T-cell (primary cell): ENCODE results near the gene CFDP1. TPM values are rescaled to one million over a fixed set of nuclear protein-coding genes. Genes with fewer than 3 reads are reported as not detected.

ENCODE experiments used
- ATAC-seq, 4 experiments: fragments of 200-7000 bp in 3 of 4; fragments of 150-1000 bp in 1 of 4; cut with Tn5 transposase; replicated peaks in 1 of 4; 1 replicate in 3 of 4; 2 replicates in 1 of 4; pipeline ENCODE4 v1.10.0; 2021; ENCODE audit warnings: moderate library complexity in 3 of 4, mild to moderate bottlenecking in 2 of 4, moderate number of reproducible peaks in 1 of 4
- CTCF ChIA-PET, 2 donors: fragments of 300-600 bp; sonication (Branson Sonifier 250); formaldehyde crosslinking; loops; one replicate each; lab custom pipeline; 2022; ENCODE audit warnings: antibody characterized with exemption in 2 of 2; lab: Charles Lee
- POLR2A ChIA-PET, 2 donors: fragments of 300-600 bp; sonication (Branson Sonifier 250); formaldehyde crosslinking; loops; one replicate each; lab custom pipeline; 2022; ENCODE audit warnings: antibody characterized with exemption in 2 of 2; lab: Charles Lee
- DNase-seq, 35 experiments: peaks; one replicate each; pipeline versions ENCODE4 v3.0.0 to v3.0.0-alpha.2; 2013 to 2023
- H3K27ac ChIP-seq: one replicate; pipeline ENCODE4 v1.5.1; 2013; ENCODE audit warnings: low read length
- H3K27me3 ChIP-seq, 2 experiments: replicated peaks in 1 of 2; 1 replicate in 1 of 2; 2 replicates in 1 of 2; pipeline versions ENCODE4 v1.6.1 to v1.7.0; 2013; ENCODE audit warnings: low read length in 1 of 2, mixed read lengths in 1 of 2; ENCODE audit not compliant: control insufficient read depth in 2 of 2, insufficient read depth in 2 of 2; ENCODE audit errors: extremely low read depth in 1 of 2
- H3K36me3 ChIP-seq, 2 donors: 1 replicate in 1 of 2; 2 replicates in 1 of 2; pipeline versions ENCODE4 v1.6.1 to v1.7.0; 2013; ENCODE audit warnings: low read length in 1 of 2; ENCODE audit not compliant: control insufficient read depth in 2 of 2, insufficient read depth in 1 of 2; ENCODE audit errors: extremely low read depth in 1 of 2
- H3K4me1 ChIP-seq, 2 experiments: 1 replicate in 1 of 2; 2 replicates in 1 of 2; pipeline versions ENCODE4 v1.6.1 to v1.7.0; 2013; ENCODE audit warnings: low read length in 2 of 2, mixed read lengths in 1 of 2; ENCODE audit not compliant: insufficient read depth in 2 of 2, control insufficient read depth in 1 of 2; ENCODE audit errors: extremely low read depth in 1 of 2
- H3K4me3 ChIP-seq, 2 donors: 1 replicate in 1 of 2; 2 replicates in 1 of 2; pipeline versions ENCODE4 v1.5.1 to v1.7.0; 2013; ENCODE audit warnings: mild to moderate bottlenecking in 2 of 2, low read length in 1 of 2, moderate library complexity in 1 of 2; ENCODE audit not compliant: control insufficient read depth in 1 of 2; ENCODE audit errors: extremely low read depth in 1 of 2
- H3K9me3 ChIP-seq: 2 replicates; pipeline ENCODE4 v1.7.0; 2013
- H3K27ac Mint-ChIP-seq, 2 donors: one replicate each; pipeline ENCODE4 v1.8.0; 2020 to 2021; ENCODE audit warnings: mild to moderate bottlenecking in 2 of 2, mixed read lengths in 2 of 2
- H3K27me3 Mint-ChIP-seq, 2 donors: one replicate each; pipeline ENCODE4 v1.8.0; 2021 to 2022; ENCODE audit warnings: mixed read lengths in 2 of 2
- H3K36me3 Mint-ChIP-seq: one replicate; pipeline ENCODE4 v1.8.0; 2021; ENCODE audit warnings: mixed read lengths
- H3K4me1 Mint-ChIP-seq, 3 donors: one replicate each; pipeline ENCODE4 v1.8.0; 2020 to 2022; ENCODE audit warnings: mixed read lengths in 3 of 3, mild to moderate bottlenecking in 1 of 3
- H3K4me3 Mint-ChIP-seq, 3 donors: one replicate each; pipeline ENCODE4 v1.8.0; 2020 to 2022; ENCODE audit warnings: mild to moderate bottlenecking in 3 of 3, mixed read lengths in 3 of 3, moderate library complexity in 3 of 3
- H3K9me3 Mint-ChIP-seq, 3 donors: one replicate each; pipeline ENCODE4 v1.8.0; 2020 to 2022; ENCODE audit warnings: mixed read lengths in 3 of 3
- WGBS: methylation state at CpG from one replicate; pipeline ENCODE4 v1.1.5; 2013; ENCODE audit warnings: missing lambda C conversion rate; ENCODE audit not compliant: insufficient coverage; 5-methylcytosine and 5-hydroxymethylcytosine counted together
- total RNA-seq, 35 experiments: library from RNA in 6 of 35; stranded (reverse) in 6 of 35; fragments of 120-200 nt in 1 of 35; gene quantifications; one replicate each; pipeline versions ENCODE4 v1.2.1 to v1.2.4 and lab custom pipeline; 2013 to 2026

Gene CFDP1
- total RNA-seq, 5 donors from 2014 or later (not counting 1 experiment from before 2014, with no cell fraction given): 30.8 to 36.5 (median 34.2) TPM

DNA sequence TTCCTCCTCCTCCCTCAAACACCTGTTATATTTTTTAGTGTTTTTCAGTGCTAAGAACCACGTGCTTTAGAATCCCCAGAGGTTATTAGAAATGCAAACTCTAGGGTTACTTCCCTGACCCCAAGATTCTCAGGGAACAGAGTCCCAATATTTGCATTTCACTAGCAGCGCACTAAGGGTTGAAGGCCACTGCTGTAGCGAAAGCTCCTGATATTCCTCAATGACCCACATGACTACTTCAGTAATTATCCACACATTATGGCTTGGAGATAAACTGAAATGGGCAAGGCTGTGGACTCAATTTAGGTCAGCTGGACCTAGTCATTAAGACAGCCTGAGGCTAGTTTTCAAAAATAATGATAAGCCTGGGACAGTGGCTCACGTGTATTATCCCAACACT is 103.4 kb downstream of the CFDP1 start:
- ATAC-seq: no peak
- no peak overlapping the region for H3K27ac ChIP-seq
- CTCF ChIA-PET: no interaction called here
- H3K36me3 ChIP-seq: no peaks in the 10 kb centered on the region
- H3K4me1 ChIP-seq: peaks cover 17 to 24% of the 10 kb centered on the region in 2 experiments
- no peak overlapping the region for H3K4me3 ChIP-seq
- Mint-ChIP-seq H3K27ac (no peak overlapping the region), H3K4me3 (no peak overlapping the region), H3K36me3 (peaks cover 17% of the 10 kb centered on the region), H3K9me3 (no peaks in the 10 kb centered on the region), H3K4me1 (peaks cover 37 to 43% (median 39%) of the 10 kb centered on the region in 3 donors), H3K27me3 (no peaks in the 10 kb centered on the region)
- POLR2A ChIA-PET: interaction anchor here in 1 of 2 donors (0.6 kb wide), 1 partner anchor 33 kb away, joined by 4 read pairs; no protein-coding TSS in a partner anchor
- H3K27me3 ChIP-seq: no peaks in the 10 kb centered on the region
- WGBS: 63% methylated on average over 2 of the region's 4 CpGs
- H3K9me3 ChIP-seq: no peaks in the 10 kb centered on the region
- DNase-seq: no peak

DNA sequence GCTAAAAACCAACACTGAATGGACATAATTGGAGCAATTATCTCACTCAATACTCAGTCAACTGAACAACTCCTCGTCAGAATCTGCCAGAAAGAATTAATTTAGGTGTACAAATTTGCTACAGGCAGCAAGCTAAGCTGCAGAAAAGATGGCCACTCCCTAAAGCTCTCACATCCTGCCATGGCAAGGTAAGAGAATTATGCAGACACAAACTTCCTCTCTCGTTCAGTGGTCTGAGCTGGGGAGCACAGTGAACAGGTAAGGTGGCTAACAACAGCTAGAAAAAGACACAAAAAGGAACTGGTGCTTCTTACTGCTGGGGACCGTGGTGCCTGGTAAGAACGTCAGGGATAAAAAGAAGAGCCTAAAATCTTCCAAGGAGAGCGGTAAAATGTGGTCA is 107.0 kb downstream of the CFDP1 start:
- H3K4me3 Mint-ChIP-seq: peak overlapping the region in 1 of 3 donors; percentile 55
- H3K36me3 ChIP-seq: no peaks in the 10 kb centered on the region
- H3K27ac ChIP-seq: no peak overlapping the region
- H3K27me3 Mint-ChIP-seq: no peaks in the 10 kb centered on the region
- H3K4me1 ChIP-seq: peaks cover 7 to 27% of the 10 kb centered on the region in 2 experiments
- DNase-seq: peak in 11 of 35 experiments; percentile 1 to 29 (median 8)
- peak; percentile 73 to 99 (median 86) for ATAC-seq
- CTCF ChIA-PET: no interaction called here
- 47% methylated on average over 3 of the region's 5 CpGs for WGBS
- H3K27ac Mint-ChIP-seq: peak overlapping the region; percentile 86 to 89
- H3K36me3 Mint-ChIP-seq: peaks cover 15% of the 10 kb centered on the region
- H3K27me3 ChIP-seq: no peaks in the 10 kb centered on the region
- no peaks in the 10 kb centered on the region for H3K9me3 ChIP-seq
- H3K9me3 Mint-ChIP-seq: no peaks in the 10 kb centered on the region
- H3K4me3 ChIP-seq: peak overlapping the region in 1 of 2 donors; percentile 15
- peaks cover 31 to 41% (median 34%) of the 10 kb centered on the region in 3 donors for H3K4me1 Mint-ChIP-seq
- POLR2A ChIA-PET: interaction anchor here in 1 of 2 donors (0.6 kb wide), 1 partner anchor 333 kb away, joined by 3 read pairs; no protein-coding TSS in a partner anchor

GRCh38 chr16:75323933-75324332 is 109.4 kb downstream of the CFDP1 start:
- Mint-ChIP-seq H3K4me3 (no peak overlapping the region), H3K9me3 (no peaks in the 10 kb centered on the region), H3K27ac (no peak overlapping the region), H3K4me1 (peaks cover 55 to 63% (median 57%) of the 10 kb centered on the region in 3 donors), H3K36me3 (peaks cover 15% of the 10 kb centered on the region), H3K27me3 (peaks cover 0 to 2% of the 10 kb centered on the region in 2 donors)
- Histone ChIP-seq H3K9me3 (no peaks in the 10 kb centered on the region), H3K4me1 (peaks cover 26 to 41% of the 10 kb centered on the region in 2 experiments), H3K4me3 (no peak overlapping the region), H3K36me3 (no peaks in the 10 kb centered on the region), H3K27ac (no peak overlapping the region), H3K27me3 (peaks cover 0 to 9% of the 10 kb centered on the region in 2 experiments)
- POLR2A ChIA-PET: no interaction called here
- ATAC-seq: no peak
- CTCF ChIA-PET: no interaction called here
- WGBS: 100% methylated on average over 1 of the region's 3 CpGs
- no peak for DNase-seq

DNA sequence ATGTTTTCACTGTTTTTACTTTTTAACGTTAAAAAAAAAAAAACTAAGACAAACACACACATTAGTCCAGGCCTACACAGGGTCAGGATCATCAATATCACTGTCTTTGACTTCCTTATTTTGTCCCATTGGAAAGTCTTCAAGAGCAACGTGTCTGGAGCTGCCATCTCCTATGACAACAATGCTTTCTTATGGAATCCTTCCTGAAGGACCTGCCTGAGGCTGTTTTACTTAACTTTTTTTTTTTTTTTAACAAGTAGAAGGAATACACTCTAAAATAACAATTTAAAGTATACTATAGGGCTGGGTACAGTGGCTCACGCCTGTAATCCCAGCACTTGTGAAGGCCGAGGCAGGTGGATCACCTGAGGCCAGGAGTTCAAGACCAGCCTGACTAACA is 110.1 kb downstream of the CFDP1 start:
- POLR2A ChIA-PET: interaction anchor here in 1 of 2 donors (0.7 kb wide), 1 partner anchor 30 kb away, joined by 8 read pairs; no protein-coding TSS in a partner anchor
- Histone ChIP-seq H3K27me3 (peaks cover 0 to 9% of the 10 kb centered on the region in 2 experiments), H3K4me1 (peaks cover 27 to 41% of the 10 kb centered on the region in 2 experiments), H3K27ac (no peak overlapping the region), H3K4me3 (no peak overlapping the region), H3K9me3 (no peaks in the 10 kb centered on the region), H3K36me3 (no peaks in the 10 kb centered on the region)
- Mint-ChIP-seq H3K27me3 (peaks cover 0 to 2% of the 10 kb centered on the region in 2 donors), H3K4me1 (peaks cover 57 to 63% (median 57%) of the 10 kb centered on the region in 3 donors), H3K27ac (no peak overlapping the region), H3K9me3 (no peaks in the 10 kb centered on the region), H3K4me3 (no peak overlapping the region), H3K36me3 (peaks cover 15% of the 10 kb centered on the region)
- no peak for ATAC-seq
- no peak for DNase-seq
- CTCF ChIA-PET: no interaction called here
- 100% methylated on average over 1 of the region's 4 CpGs for WGBS

DNA sequence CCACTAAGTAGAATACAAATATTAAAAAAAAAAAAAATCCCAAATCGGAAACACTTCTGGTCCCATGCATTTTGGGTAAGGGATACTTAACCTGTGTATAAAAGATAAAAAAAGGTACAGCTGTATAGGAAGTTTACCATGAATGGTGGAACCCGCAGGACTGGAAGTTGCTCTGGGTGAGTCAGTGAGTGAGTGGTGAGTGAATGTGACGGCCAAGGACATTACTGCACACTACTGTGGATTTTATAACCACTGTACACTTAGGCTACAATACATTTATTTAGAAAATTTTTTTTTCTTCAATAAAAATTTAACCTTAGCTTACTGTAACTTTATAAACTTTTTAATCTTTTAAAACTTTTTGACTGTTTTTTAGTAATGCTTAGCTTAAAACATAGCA is 110.6 kb downstream of the CFDP1 start:
- WGBS: no CpG with 5 or more reads among the region's 3 CpGs
- H3K36me3 ChIP-seq: peaks cover 0 to 2% of the 10 kb centered on the region in 2 donors
- ATAC-seq (no peak), DNase-seq (no peak)
- H3K4me1 ChIP-seq: peaks cover 27 to 41% of the 10 kb centered on the region in 2 experiments
- H3K27ac Mint-ChIP-seq: no peak overlapping the region
- peaks cover 57 to 63% (median 57%) of the 10 kb centered on the region in 3 donors for H3K4me1 Mint-ChIP-seq
- POLR2A ChIA-PET: interaction anchor here in 1 of 2 donors (0.5 to 0.7 kb wide), 2 partner anchors 31 to 52 kb away, joined by 3 to 8 read pairs; no protein-coding TSS in a partner anchor
- peaks cover 0 to 9% of the 10 kb centered on the region in 2 experiments for H3K27me3 ChIP-seq
- H3K27ac ChIP-seq: no peak overlapping the region
- CTCF ChIA-PET: no interaction called here
- H3K9me3 ChIP-seq: no peaks in the 10 kb centered on the region
- H3K9me3 Mint-ChIP-seq: no peaks in the 10 kb centered on the region
- peaks cover 0 to 2% of the 10 kb centered on the region in 2 donors for H3K27me3 Mint-ChIP-seq
- H3K36me3 Mint-ChIP-seq: peaks cover 15% of the 10 kb centered on the region
- no peak overlapping the region for H3K4me3 ChIP-seq
- no peak overlapping the region for H3K4me3 Mint-ChIP-seq

- H3K9me3 Mint-ChIP-seq: no peaks in the 10 kb centered on the region
- ChIA-PET POLR2A (no interaction called here), CTCF (no interaction called here)
- H3K4me1 Mint-ChIP-seq: peaks cover 43 to 47% (median 44%) of the 10 kb centered on the region in 3 donors
- H3K36me3 Mint-ChIP-seq: peaks cover 30% of the 10 kb centered on the region
- H3K27ac ChIP-seq: no peak overlapping the region
- no peak for ATAC-seq
- no peak overlapping the region for H3K4me3 ChIP-seq
- peaks cover 0 to 2% of the 10 kb centered on the region in 2 donors for H3K36me3 ChIP-seq
- no peaks in the 10 kb centered on the region for H3K9me3 ChIP-seq
- H3K27ac Mint-ChIP-seq: peak overlapping the region in 1 of 2 donors; percentile 24
- peak overlapping the region in 2 of 3 donors; percentile 58 to 69 for H3K4me3 Mint-ChIP-seq
- peaks cover 0 to 2% of the 10 kb centered on the region in 2 donors for H3K27me3 Mint-ChIP-seq
- no peak for DNase-seq
- 100% methylated on average over 1 of the region's 3 CpGs for WGBS
- H3K27me3 ChIP-seq: peaks cover 0 to 9% of the 10 kb centered on the region in 2 experiments
- H3K4me1 ChIP-seq: peaks cover 20 to 27% of the 10 kb centered on the region in 2 experiments
Observed at GRCh38 chr16:75320435-75320834, 112.9 kb downstream of the CFDP1 start.
